B cell (primary cell): Measurements from ENCODE around the gene SLC44A3. TPM values are rescaled to one million over a fixed set of nuclear protein-coding genes. Genes with fewer than 3 reads are reported as not detected.

Experiments used
- ATAC-seq: fragments of 200-7000 bp; cut with Tn5 transposase; one replicate; pipeline ENCODE4 v1.10.0; 2021; ENCODE audit warnings: low read depth, mild to moderate bottlenecking, moderate number of reproducible peaks, moderate library complexity
- CTCF ChIA-PET: fragments of 350-600 bp; sonication (Branson Sonifier 250); formaldehyde crosslinking; loops from one replicate; lab custom pipeline; 2021; ENCODE audit warnings: antibody characterized with exemption, inconsistent platforms; lab: Charles Lee
- POLR2A ChIA-PET: fragments of 350-600 bp; sonication (Branson Sonifier 250); formaldehyde crosslinking; loops from one replicate; lab custom pipeline; 2021; ENCODE audit warnings: antibody characterized with exemption; lab: Charles Lee
- DNase-seq: peaks from one replicate; pipeline ENCODE4 v3.0.0; 2013
- H2AFZ ChIP-seq: 2 replicates; pipeline ENCODE4 v1.6.1; 2012; ENCODE audit warnings: mild to moderate bottlenecking, low read depth, low read length; ENCODE audit not compliant: insufficient read depth, poor library complexity, severe bottlenecking
- H3K27ac ChIP-seq, 2 donors: 1 replicate in 1 of 2; 2 replicates in 1 of 2; pipeline ENCODE4 v1.5.1; 2012 to 2013; ENCODE audit warnings: low read length in 2 of 2, mild to moderate bottlenecking in 2 of 2, moderate library complexity in 1 of 2
- H3K27me3 ChIP-seq, 4 experiments: fragments of 200-600 bp in 1 of 4; sonication (generic) in 1 of 4; replicated peaks in 1 of 4; 1 replicate in 2 of 4; 2 replicates in 2 of 4; pipeline versions ENCODE4 v1.6.1 to v1.7.0; 2013 to 2016; ENCODE audit warnings: low read length in 3 of 4, mild to moderate bottlenecking in 2 of 4, mixed read lengths in 1 of 4, moderate library complexity in 1 of 4; ENCODE audit not compliant: insufficient read depth in 4 of 4, control insufficient read depth in 3 of 4; ENCODE audit errors: control extremely low read depth in 1 of 4
- H3K36me3 ChIP-seq, 2 experiments: replicated peaks in 1 of 2; 1 replicate in 1 of 2; 2 replicates in 1 of 2; pipeline versions ENCODE4 v1.6.1 to v1.7.1; 2013; ENCODE audit warnings: low read length in 1 of 2; ENCODE audit not compliant: insufficient read depth in 2 of 2, control insufficient read depth in 1 of 2; ENCODE audit errors: control extremely low read depth in 1 of 2, extremely low read depth in 1 of 2
- H3K4me1 ChIP-seq, 2 donors: fragments of 200-600 bp in 1 of 2; sonication (generic) in 1 of 2; 1 replicate in 1 of 2; 2 replicates in 1 of 2; pipeline versions ENCODE4 v1.5.1 to v1.6.1; 2013 to 2017; ENCODE audit warnings: low read length in 2 of 2; ENCODE audit not compliant: control insufficient read depth in 2 of 2, insufficient read depth in 2 of 2
- H3K4me2 ChIP-seq: replicated peaks from 2 replicates; pipeline ENCODE3; 2012; ENCODE audit warnings: mild to moderate bottlenecking, low read depth, low read length; ENCODE audit not compliant: poor library complexity, severe bottlenecking
- H3K4me3 ChIP-seq, 5 experiments: fragments of 200-600 bp in 1 of 5; sonication (generic) in 1 of 5; 1 replicate in 3 of 5; 2 replicates in 2 of 5; pipeline versions ENCODE4 v1.5.1 to v1.7.0; 2011 to 2016; ENCODE audit warnings: low read length in 4 of 5, mild to moderate bottlenecking in 4 of 5, low read depth in 2 of 5, control low read depth in 1 of 5, moderate library complexity in 1 of 5; ENCODE audit not compliant: insufficient read depth in 1 of 5; ENCODE audit errors: control extremely low read depth in 1 of 5, extremely low read depth in 1 of 5
- H3K79me2 ChIP-seq: fragments of 200-600 bp; sonication (generic); one replicate; pipeline ENCODE4 v1.6.0; 2016; ENCODE audit warnings: low read length; ENCODE audit not compliant: control insufficient read depth, insufficient read depth
- H3K9ac ChIP-seq: fragments of 200-600 bp; sonication (generic); 2 replicates; pipeline ENCODE4 v1.6.1; 2017; ENCODE audit warnings: mild to moderate bottlenecking, low read length, moderate library complexity
- H3K9me3 ChIP-seq, 3 donors: one replicate each; pipeline versions ENCODE4 v1.6.1 to v1.7.1; 2013; ENCODE audit warnings: low read length in 2 of 3; ENCODE audit not compliant: control insufficient read depth in 2 of 3, insufficient read depth in 1 of 3; ENCODE audit errors: control extremely low read depth in 1 of 3
- H4K20me1 ChIP-seq: 2 replicates; pipeline ENCODE4 v1.6.0; 2012; ENCODE audit warnings: mild to moderate bottlenecking, low read length; ENCODE audit not compliant: insufficient read depth, control insufficient read depth, poor library complexity, severe bottlenecking
- H3K27ac Mint-ChIP-seq: one replicate; pipeline ENCODE4 v1.8.0; 2021; ENCODE audit warnings: mixed read lengths
- H3K27me3 Mint-ChIP-seq: one replicate; pipeline ENCODE4 v1.8.0; 2021; ENCODE audit warnings: mixed read lengths
- H3K4me1 Mint-ChIP-seq: one replicate; pipeline ENCODE4 v1.8.0; 2021; ENCODE audit warnings: mixed read lengths
- H3K4me3 Mint-ChIP-seq: one replicate; pipeline ENCODE4 v1.8.0; 2021; ENCODE audit warnings: mixed read lengths
- H3K9me3 Mint-ChIP-seq: one replicate; pipeline ENCODE4 v1.8.0; 2022; ENCODE audit warnings: mixed read lengths; ENCODE audit not compliant: insufficient read depth
- CTCF ChIP-seq: fragments of 200-600 bp; IDR thresholded peaks from one replicate; pipeline ENCODE4 v1.8.0; 2022; ENCODE audit warnings: antibody characterized with exemption, mild to moderate bottlenecking
- EZH2 ChIP-seq: IDR thresholded peaks from 2 replicates; pipeline ENCODE4 v1.6.1; 2012; ENCODE audit warnings: borderline replicate concordance, low read depth, mild to moderate bottlenecking, moderate library complexity, low read length; ENCODE audit not compliant: insufficient read depth, poor library complexity, severe bottlenecking
- WGBS: methylation state at CpG from one replicate; pipeline ENCODE4 v1.1.5; 2013; ENCODE audit warnings: missing lambda C conversion rate; ENCODE audit not compliant: insufficient coverage; 5-methylcytosine and 5-hydroxymethylcytosine counted together
- intact Hi-C: fragments of 100-400 bp; cut with micrococcal nuclease; formaldehyde crosslinking; loops from one replicate; pipeline ENCODE4 v1.10.0; 2022
- polyA plus RNA-seq: library from polyadenylated mRNA; depleted of rRNA; stranded (reverse); fragments of >200 nt; gene quantifications from 2 replicates; pipeline ENCODE4 v1.2.3, GENCODE V29; 2012
- total RNA-seq, 2 donors: library from RNA; stranded (reverse); fragments of 120-200 nt in 1 of 2; gene quantifications; 1 replicate in 1 of 2; 2 replicates in 1 of 2; pipeline versions ENCODE4 v1.2.3 to v1.2.4, GENCODE V29; 2013 to 2022

The SLC44A3 gene
- total and polyA plus RNA-seq, 2 donors (not counting 1 experiment from before 2014, with no cell fraction given), result not detected

DNA sequence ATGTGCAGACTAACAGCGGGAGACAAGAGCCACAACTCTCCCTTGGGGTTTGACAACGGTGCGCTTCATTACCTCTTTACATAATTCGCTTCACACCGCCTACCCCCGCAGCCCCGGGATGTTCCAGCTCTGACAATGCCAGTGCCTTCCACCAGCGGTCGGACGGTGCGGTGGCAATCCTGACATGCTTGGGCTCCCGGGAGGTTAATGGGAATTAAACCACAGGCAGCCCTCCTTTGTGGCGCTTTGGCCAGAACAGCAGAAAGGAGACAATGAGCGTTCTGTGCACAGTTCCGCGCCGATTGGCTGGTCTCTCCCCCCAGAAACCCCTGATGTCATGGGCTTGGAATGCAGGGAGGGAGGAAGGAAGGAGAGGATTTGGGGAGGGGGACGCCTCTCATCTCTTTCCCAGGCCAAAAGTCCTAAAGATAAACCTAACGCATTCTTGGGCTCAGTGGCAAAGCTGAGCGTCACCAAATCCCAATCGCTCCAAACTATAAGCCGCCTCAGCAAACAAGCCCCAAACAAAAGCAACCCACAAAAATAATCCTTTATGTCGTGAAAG is 105.5 kb downstream of the SLC44A3 start:
- Histone ChIP-seq H2AFZ (peak overlapping the region; percentile 90), H3K27ac (peak overlapping the region in 1 of 2 donors; percentile 51), H3K9me3 (no peaks in the 10 kb centered on the region), H3K4me1 (peaks cover 24 to 28% of the 10 kb centered on the region in 2 donors), H3K4me2 (peak overlapping the region; percentile 97), H3K4me3 (peak overlapping the region; percentile 56 to 67 (median 61)), H3K27me3 (peaks cover 0 to 30% (median 9%) of the 10 kb centered on the region in 4 experiments), H4K20me1 (no peaks in the 10 kb centered on the region), H3K36me3 (no peaks in the 10 kb centered on the region), H3K9ac (peak overlapping the region; percentile 70), H3K79me2 (no peaks in the 10 kb centered on the region)
- POLR2A ChIA-PET, result no interaction called here
- intact Hi-C loops, result loop anchor here (1.0 to 5.0 kb wide), 5 partner anchors 52 to 1578 kb away; partner anchors contain the start of gene DR1
- Mint-ChIP-seq H3K27me3 (peaks cover 27% of the 10 kb centered on the region), H3K27ac (peak overlapping the region; percentile 80), H3K9me3 (no peaks in the 10 kb centered on the region), H3K4me3 (peak overlapping the region; percentile 95), H3K4me1 (peaks cover 26% of the 10 kb centered on the region)
- TF ChIP-seq EZH2, result no peak
- no peak for TF ChIP-seq CTCF
- CTCF ChIA-PET, result interaction anchor here (1.3 kb wide), 1 partner anchor 118 kb away, joined by 6 read pairs; no protein-coding TSS in a partner anchor
- ATAC-seq (peak; percentile 29), DNase-seq (peak; percentile 76)
- WGBS, result under 1% methylated on average over 13 of the region's 23 CpGs
